Fibroblast of lung (primary cell): ENCODE results near the gene CREB3L1. TPM values are rescaled to one million over a fixed set of nuclear protein-coding genes. Genes with fewer than 3 reads are reported as not detected.
A peak's percentile ranks its signal among the peaks of the same experiment; 100 is the strongest.

Experiments used
- DNase-seq, 2 donors: peaks; one replicate each; pipeline versions ENCODE4 v3.0.0 to v3.0.0-alpha.2; 2010; ENCODE audit warnings: low read depth in 2 of 2
- H2AFZ ChIP-seq: 2 replicates; pipeline ENCODE4 v1.5.1; 2012; ENCODE audit warnings: low read length, control low read depth, inconsistent platforms
- H3K27ac ChIP-seq: 2 replicates; pipeline ENCODE4 v1.5.1; 2011; ENCODE audit warnings: low read length, control low read depth; ENCODE audit not compliant: insufficient read depth
- H3K27me3 ChIP-seq: 2 replicates; pipeline ENCODE4 v1.5.1; 2011; ENCODE audit warnings: mild to moderate bottlenecking, low read length; ENCODE audit not compliant: control insufficient read depth, insufficient read depth
- H3K36me3 ChIP-seq: 2 replicates; pipeline ENCODE4 v1.5.1; 2011; ENCODE audit warnings: low read length; ENCODE audit not compliant: control insufficient read depth, insufficient read depth
- H3K4me1 ChIP-seq: 2 replicates; pipeline ENCODE4 v1.5.1; 2011; ENCODE audit warnings: low read length; ENCODE audit not compliant: control insufficient read depth, insufficient read depth; ENCODE audit errors: extremely low read depth
- H3K4me2 ChIP-seq: 2 replicates; pipeline ENCODE4 v1.5.1; 2011; ENCODE audit warnings: low read length, control low read depth; ENCODE audit not compliant: insufficient read depth; ENCODE audit errors: extremely low read depth
- H3K4me3 ChIP-seq, 4 experiments: fragments of 200-600 bp in 1 of 4; sonication (generic) in 1 of 4; replicated peaks in 1 of 4; 2 replicates each; pipeline ENCODE4 v1.5.1; 2011 to 2016; ENCODE audit warnings: low read length in 4 of 4, low read depth in 3 of 4, mild to moderate bottlenecking in 3 of 4, control low read depth in 2 of 4, inconsistent platforms in 1 of 4, mixed read lengths in 1 of 4; ENCODE audit not compliant: insufficient read depth in 1 of 4; ENCODE audit errors: control extremely low read depth in 1 of 4
- H3K79me2 ChIP-seq: 2 replicates; pipeline ENCODE4 v1.5.1; 2012; ENCODE audit warnings: mild to moderate bottlenecking, low read length, inconsistent platforms; ENCODE audit not compliant: control insufficient read depth, insufficient read depth
- H3K9ac ChIP-seq: 2 replicates; pipeline ENCODE4 v1.5.1; 2011; ENCODE audit warnings: mild to moderate bottlenecking, low read length, control low read depth; ENCODE audit not compliant: insufficient read depth
- H3K9me3 ChIP-seq: 2 replicates; pipeline ENCODE4 v1.5.1; 2012; ENCODE audit warnings: low read depth, low read length; ENCODE audit not compliant: control insufficient read depth, insufficient read depth
- H4K20me1 ChIP-seq: 2 replicates; pipeline ENCODE4 v1.5.1; 2011; ENCODE audit warnings: low read length; ENCODE audit not compliant: control insufficient read depth, insufficient read depth; ENCODE audit errors: extremely low read depth
- EZH2 ChIP-seq: IDR thresholded peaks from 2 replicates; pipeline ENCODE4 v1.5.1; 2012; ENCODE audit warnings: low read length, control low read depth, mild to moderate bottlenecking; ENCODE audit errors: missing control alignments
- polyA plus RNA-seq, 2 donors: library from polyadenylated mRNA; depleted of rRNA in 1 of 2; stranded (reverse) in 1 of 2; unstranded in 1 of 2; fragments of >200 nt; gene quantifications; 2 replicates each; pipeline ENCODE4 v1.2.1, GENCODE V29; 2011 to 2012; ENCODE audit warnings: missing spikeins in 1 of 2
- total RNA-seq: library from RNA; depleted of rRNA; stranded (reverse); fragments of >200 nt; gene quantifications from 2 replicates; pipeline ENCODE4 v1.2.1, GENCODE V29; 2014
- TF ChIP-seq, protein P1 (sequence below), 2 donors: IDR thresholded peaks in 1 of 2; conservative IDR thresholded peaks in 1 of 2; 1 replicate in 1 of 2; 2 replicates in 1 of 2; pipeline ENCODE4 v1.5.1; 2011 to 2012; ENCODE audit warnings: low read length in 2 of 2, control low read depth in 1 of 2, inconsistent platforms in 1 of 2, low read depth in 1 of 2, mild to moderate bottlenecking in 1 of 2

CREB3L1 gene
- total and polyA plus RNA-seq, 2 donors (not counting 1 experiment from before 2014, with no cell fraction given), result 18.8 to 28.4 TPM

DNA sequence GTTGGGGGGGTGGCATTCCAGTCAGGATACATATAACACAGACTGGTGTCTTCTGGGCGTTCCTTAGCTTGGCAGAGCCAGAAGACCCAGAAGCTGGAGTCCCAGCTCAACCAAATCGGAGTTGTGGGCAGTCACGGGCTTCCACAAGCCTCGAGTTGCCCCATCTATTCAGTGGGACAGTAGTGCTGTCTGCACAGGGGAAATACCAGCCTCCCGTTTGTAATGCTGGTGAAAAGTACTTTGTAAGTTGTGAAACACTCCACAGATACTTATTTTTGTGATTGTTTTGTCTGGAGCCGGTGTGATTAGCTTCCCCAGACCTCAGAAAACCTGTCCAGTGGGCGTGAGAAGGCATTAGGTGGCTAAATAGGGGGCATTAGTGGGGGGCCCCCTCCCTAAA lies 83.4 kb downstream of the CREB3L1 start:
- peaks cover 23% of the 10 kb centered on the region for H3K4me1 ChIP-seq
- H3K9me3 ChIP-seq, result no peaks in the 10 kb centered on the region
- H3K27me3 ChIP-seq, result no peaks in the 10 kb centered on the region
- H3K9ac ChIP-seq, result no peak overlapping the region
- H3K79me2 ChIP-seq, result peaks cover 19% of the 10 kb centered on the region
- H3K36me3 ChIP-seq, result no peaks in the 10 kb centered on the region
- TF ChIP-seq, protein P1, sequence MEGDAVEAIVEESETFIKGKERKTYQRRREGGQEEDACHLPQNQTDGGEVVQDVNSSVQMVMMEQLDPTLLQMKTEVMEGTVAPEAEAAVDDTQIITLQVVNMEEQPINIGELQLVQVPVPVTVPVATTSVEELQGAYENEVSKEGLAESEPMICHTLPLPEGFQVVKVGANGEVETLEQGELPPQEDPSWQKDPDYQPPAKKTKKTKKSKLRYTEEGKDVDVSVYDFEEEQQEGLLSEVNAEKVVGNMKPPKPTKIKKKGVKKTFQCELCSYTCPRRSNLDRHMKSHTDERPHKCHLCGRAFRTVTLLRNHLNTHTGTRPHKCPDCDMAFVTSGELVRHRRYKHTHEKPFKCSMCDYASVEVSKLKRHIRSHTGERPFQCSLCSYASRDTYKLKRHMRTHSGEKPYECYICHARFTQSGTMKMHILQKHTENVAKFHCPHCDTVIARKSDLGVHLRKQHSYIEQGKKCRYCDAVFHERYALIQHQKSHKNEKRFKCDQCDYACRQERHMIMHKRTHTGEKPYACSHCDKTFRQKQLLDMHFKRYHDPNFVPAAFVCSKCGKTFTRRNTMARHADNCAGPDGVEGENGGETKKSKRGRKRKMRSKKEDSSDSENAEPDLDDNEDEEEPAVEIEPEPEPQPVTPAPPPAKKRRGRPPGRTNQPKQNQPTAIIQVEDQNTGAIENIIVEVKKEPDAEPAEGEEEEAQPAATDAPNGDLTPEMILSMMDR (conservative IDR thresholded peaks at IDR 0.05 in 1 of 2, IDR thresholded peaks at IDR 0.05 in 1 of 2; ENCODE audit: low read depth in 1 of 2, low read length in 2 of 2), result no peak
- no peak for TF ChIP-seq EZH2
- no peaks in the 10 kb centered on the region for H4K20me1 ChIP-seq
- no peak overlapping the region for H2AFZ ChIP-seq
- H3K27ac ChIP-seq, result peak overlapping the region; percentile 36
- peak overlapping the region in 1 of 4 experiments; percentile 42 for H3K4me3 ChIP-seq
- no peak for DNase-seq
- peak overlapping the region; percentile 34 for H3K4me2 ChIP-seq

DNA sequence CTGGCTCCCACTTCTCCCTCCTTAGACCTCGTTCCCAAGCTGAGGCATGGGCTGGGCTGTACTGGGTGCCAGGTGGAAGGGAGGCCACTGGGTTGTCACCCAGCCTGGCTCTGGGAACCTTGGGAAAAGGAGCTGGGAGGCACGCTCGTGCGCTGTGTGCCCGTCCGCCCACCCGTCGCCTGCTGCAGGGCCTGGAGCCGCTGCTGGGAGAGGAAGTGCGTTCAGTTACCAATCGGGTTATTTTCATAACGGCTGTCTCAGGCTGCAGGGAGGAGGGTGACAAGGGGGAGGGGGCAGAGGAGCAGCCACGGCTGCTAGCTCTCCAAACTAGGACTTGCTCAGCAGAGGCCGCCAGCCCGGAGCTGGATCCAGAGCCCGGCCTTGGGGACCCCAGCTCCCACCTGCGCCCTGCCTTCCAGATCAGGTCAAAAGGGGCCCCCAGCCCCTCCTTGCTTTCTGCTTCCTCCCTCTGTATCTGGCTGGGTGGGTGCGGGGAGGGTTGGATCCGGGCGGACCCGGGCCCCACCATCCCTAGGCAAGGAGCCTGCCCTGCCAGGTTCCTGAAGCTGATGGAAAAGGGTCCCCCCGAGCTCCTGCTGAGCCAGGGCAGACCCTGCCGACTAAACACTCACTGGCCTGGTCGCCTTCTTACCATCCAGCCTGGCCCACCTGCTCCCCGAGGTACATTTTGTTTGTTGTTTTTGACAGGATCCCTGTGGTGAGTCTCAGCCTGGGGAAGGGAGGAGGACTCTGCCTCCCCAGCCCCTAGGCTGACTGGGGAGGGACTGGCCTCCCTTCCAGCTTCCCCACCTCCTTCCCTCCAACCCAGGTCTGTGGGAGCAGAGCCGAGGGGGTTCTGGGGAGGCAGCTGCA lies 84.1 kb downstream of the CREB3L1 start:
- Histone ChIP-seq H3K36me3 (no peaks in the 10 kb centered on the region), H3K4me2 (peak overlapping the region; percentile 34), H3K79me2 (peaks cover 17% of the 10 kb centered on the region), H3K4me3 (peak overlapping the region in 2 of 4 experiments; percentile 1 to 42), H4K20me1 (no peaks in the 10 kb centered on the region), H3K9me3 (no peaks in the 10 kb centered on the region), H2AFZ (no peak overlapping the region), H3K9ac (peak overlapping the region; percentile 46), H3K27ac (peak overlapping the region; percentile 36), H3K27me3 (no peaks in the 10 kb centered on the region), H3K4me1 (peaks cover 23% of the 10 kb centered on the region)
- no peak for TF ChIP-seq EZH2
- TF ChIP-seq, protein P1 (conservative IDR thresholded peaks at IDR 0.05 in 1 of 2, IDR thresholded peaks at IDR 0.05 in 1 of 2; ENCODE audit: low read depth in 1 of 2, low read length in 2 of 2), result no peak
- DNase-seq, result peak; percentile 37 to 56

DNA sequence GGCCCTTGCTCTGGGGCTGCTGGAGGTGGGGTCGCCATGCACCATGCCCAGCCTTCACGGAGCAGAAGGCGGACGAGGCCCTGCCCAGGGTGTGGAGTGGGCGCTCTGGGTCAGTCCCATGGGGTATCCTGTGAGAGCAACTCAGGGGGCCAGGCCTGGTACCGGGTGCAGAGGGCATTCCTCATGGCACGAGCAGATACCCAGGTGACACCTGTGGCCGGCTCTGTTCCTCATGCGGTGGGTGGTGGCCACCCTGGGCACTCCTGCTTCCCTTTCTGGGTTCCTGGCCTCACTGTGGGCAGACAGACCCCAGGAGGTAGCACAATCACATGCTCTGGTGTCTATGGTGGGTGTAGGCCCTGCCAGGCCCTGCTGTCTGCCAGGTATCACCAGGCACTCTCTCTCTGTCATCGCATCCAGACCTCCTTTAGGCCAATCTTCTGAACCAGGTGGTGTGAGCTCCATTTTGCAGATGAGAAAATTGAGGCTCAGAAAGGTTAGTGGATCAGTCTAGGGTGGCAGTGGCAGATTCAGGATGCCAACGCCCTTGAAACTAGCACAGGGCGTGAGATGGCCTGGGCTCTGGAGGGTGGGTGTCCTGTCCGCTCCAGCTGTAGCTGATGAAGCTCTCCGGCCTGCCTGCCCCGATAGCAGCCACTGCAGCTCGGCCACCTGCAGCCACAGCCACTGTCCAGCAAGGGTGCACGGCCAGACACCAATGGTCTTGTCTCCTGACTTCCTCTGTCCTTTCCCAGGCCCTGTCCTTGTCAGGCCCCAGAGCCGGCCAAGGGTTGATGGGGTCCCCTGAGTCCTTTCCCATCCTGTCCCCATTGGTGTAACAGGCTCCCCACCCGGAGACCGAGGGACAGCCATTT lies 84.9 kb downstream of the CREB3L1 start:
- H3K9ac ChIP-seq, result peak overlapping the region; percentile 62
- H3K9me3 ChIP-seq, result no peaks in the 10 kb centered on the region
- H3K27me3 ChIP-seq, result no peaks in the 10 kb centered on the region
- no peaks in the 10 kb centered on the region for H4K20me1 ChIP-seq
- peaks cover 23% of the 10 kb centered on the region for H3K4me1 ChIP-seq
- peak overlapping the region in 1 of 4 experiments; percentile 1 for H3K4me3 ChIP-seq
- H2AFZ ChIP-seq, result no peak overlapping the region
- DNase-seq, result no peak
- no peak overlapping the region for H3K4me2 ChIP-seq
- H3K36me3 ChIP-seq, result no peaks in the 10 kb centered on the region
- H3K79me2 ChIP-seq, result peaks cover 17% of the 10 kb centered on the region
- peak overlapping the region; percentile 76 for H3K27ac ChIP-seq
- TF ChIP-seq, protein P1 (conservative IDR thresholded peaks at IDR 0.05 in 1 of 2, IDR thresholded peaks at IDR 0.05 in 1 of 2; ENCODE audit: low read depth in 1 of 2, low read length in 2 of 2), result no peak
- no peak for TF ChIP-seq EZH2
